Stimulated activated CD8-positive, alpha-beta memory T cell treated with anti-CD3 and anti-CD28 coated beads, Interleukin-7, amount 100 ng/mL, for 4 hours (primary cell): ENCODE results near the gene ALDH16A1.
"Not testable (repeated sequence)": the region's sequence is repeated elsewhere in the genome, so short reads cannot be mapped to it uniquely, and the experiment has no call there.

Experiments
- DNase-seq, 2 donors: peaks; one replicate each; pipeline ENCODE4 v3.0.0-alpha.2; 2020; ENCODE audit warnings: low read depth in 2 of 2

Gene ALDH16A1

GRCh38 chr19:49440439-49441209 is 12.4 kb upstream of the ALDH16A1 start:
- DNase-seq, result no peak

- DNase-seq, result no peak
These were observed 11.6 kb upstream of the ALDH16A1 start, which contains the start of gene SLC17A7 for GRCh38 chr19:49441210-49441959. TSS of gene SLC17A7 (minus strand) at chr19:49441527. CDS start at chr19:49441379, 148 bp downstream.

- DNase-seq, result no peak
These were observed 11.1 kb upstream of the ALDH16A1 start for GRCh38 chr19:49441960-49442350.

- no peak for DNase-seq
These were observed 10.7 kb upstream of the ALDH16A1 start for GRCh38 chr19:49442354-49442753.

- DNase-seq, result peak in 1 of 2 donors; percentile 39
These were observed 10.2 kb upstream of the ALDH16A1 start for GRCh38 chr19:49442771-49443365.

GRCh38 chr19:49443366-49444099 is 9.5 kb upstream of the ALDH16A1 start:
- peak; percentile 87 to 88 for DNase-seq

GRCh38 chr19:49444100-49444700 is 8.8 kb upstream of the ALDH16A1 start:
- DNase-seq, result not testable (repeated sequence)

- DNase-seq, result no peak
These were observed 7.0 kb upstream of the ALDH16A1 start for GRCh38 chr19:49445997-49446396.

GRCh38 chr19:49447485-49448431 is 5.3 kb upstream of the ALDH16A1 start:
- no peak for DNase-seq

- no peak for DNase-seq
These were observed 4.6 kb upstream of the ALDH16A1 start for GRCh38 chr19:49448432-49448786.

GRCh38 chr19:49450405-49450804 is 2.6 kb upstream of the ALDH16A1 start:
- no peak for DNase-seq

- DNase-seq, result peak; percentile 90 to 96
These were observed 1.4 kb upstream of the ALDH16A1 start, which contains the start of gene PIH1D1 for GRCh38 chr19:49451430-49452181. TSS of gene PIH1D1 (minus strand) at chr19:49451814. CDS start at chr19:49451574, 240 bp downstream.

- no peak for DNase-seq
These were observed 774 bp downstream of the ALDH16A1 start for GRCh38 chr19:49453757-49454240.

- no peak for DNase-seq
These were observed 2.7 kb downstream of the ALDH16A1 start for GRCh38 chr19:49455773-49456172.

- DNase-seq, result no peak
These were observed 3.3 kb downstream of the ALDH16A1 start for GRCh38 chr19:49456326-49456725.

- no peak for DNase-seq
These were observed 5.5 kb downstream of the ALDH16A1 start for GRCh38 chr19:49458567-49458903.

- DNase-seq, result no peak
These were observed 6.4 kb downstream of the ALDH16A1 start for GRCh38 chr19:49459388-49459787.

- not testable (repeated sequence) for DNase-seq
These were observed 8.1 kb downstream of the ALDH16A1 start for GRCh38 chr19:49461130-49461529.

- no peak for DNase-seq
These were observed 8.6 kb downstream of the ALDH16A1 start for GRCh38 chr19:49461656-49462055.
